ENCODE data around the gene ARHGEF40. TPM values are rescaled to one million over a fixed set of nuclear protein-coding genes. Genes with fewer than 3 reads are reported as not detected.

The ARHGEF40 gene
- total and polyA plus RNA-seq, 10 of the 15 experiments (the other 5 are each of a cell fraction or from before 2014, with no cell fraction given), result 0.03 to 0.31 (median 0.08) TPM; not detected in 2

GRCh38 chr14:21033133-21033698, 36.9 kb upstream of the ARHGEF40 start:
- Histone ChIP-seq H4K20me1 (ENCODE audit: control insufficient read depth, insufficient read depth) (no peaks in the 10 kb centered on the region), H3K36me3 (ENCODE audit: control insufficient read depth in 2 of 2, insufficient read depth in 2 of 2, low read length in 1 of 2) (no peaks in the 10 kb centered on the region), H3K9ac (ENCODE audit: control insufficient read depth, insufficient read depth, low read length) (no peak overlapping the region), H3K4me1 (ENCODE audit: control insufficient read depth, insufficient read depth, low read length) (peaks cover 8% of the 10 kb centered on the region), H3K27ac (ENCODE audit: control insufficient read depth, insufficient read depth) (no peak overlapping the region), H3K4me2 (ENCODE audit: control insufficient read depth, insufficient read depth) (no peak overlapping the region), H3K79me2 (ENCODE audit: control insufficient read depth, insufficient read depth, low read length) (no peaks in the 10 kb centered on the region), H2AFZ (ENCODE audit: control insufficient read depth, low read depth, low read length) (no peak overlapping the region), H3K27me3 (replicated peaks in 1 of 2; ENCODE audit: control insufficient read depth in 2 of 2, insufficient read depth in 2 of 2, low read length in 1 of 2) (peaks cover 0 to 9% of the 10 kb centered on the region in 2 experiments; a peak in 2 of 4 replicates), H3K9me3 (replicated peaks; ENCODE audit: control insufficient read depth, insufficient read depth, low read length) (no peaks in the 10 kb centered on the region), H3K4me3 (no peak overlapping the region)
- ATAC-seq (no peak), DNase-seq (ENCODE audit: low read depth, low spot score) (no peak), FAIRE-seq (no peak)
- intact Hi-C loops (cut with micrococcal nuclease; ENCODE audit: unreplicated experiment) (no loop called here), in situ Hi-C loops (cut with MboI) (no loop called here)
- no TSS peak for BruUV-seq (replicated peaks)
- ChIA-PET RAD21 (ENCODE audit: unreplicated experiment) (interaction anchor here (1.5 kb wide), 1 partner anchor 19 kb away, joined by 3 read pairs; no protein-coding TSS in a partner anchor), SMC1A (ENCODE audit: uncharacterized antibody, unreplicated experiment) (no interaction called here), CTCF (interaction anchor here (1.3 to 3.2 kb wide), 4 partner anchors 18 to 72 kb away, joined by 4 to 12 read pairs (median 8); no protein-coding TSS in a partner anchor), POLR2A (no interaction called here)
- 13% methylated on average over 4 of the region's 4 CpGs for WGBS (ENCODE audit: insufficient coverage, insufficient replicate concordance, low lambda C conversion rate, missing lambda C conversion rate)
- TF ChIP-seq BCL3 (IDR thresholded peaks at IDR 0.05; ENCODE audit: borderline replicate concordance, insufficient read depth, low read depth, low read length, poor library complexity, severe bottlenecking) (no peak), MYC (IDR thresholded peaks at IDR 0.05; ENCODE audit: insufficient read depth, insufficient read length, insufficient replicate concordance, low read length, severe bottlenecking) (no peak), CHD4 (IDR thresholded peaks at IDR 0.05) (no peak), WRNIP1 (IDR thresholded peaks at IDR 0.05; ENCODE audit: borderline replicate concordance, low read depth, low read length) (no peak), HSF1 (IDR thresholded peaks at IDR 0.05; ENCODE audit: low read depth, low read length) (no peak), ZNF274 (IDR thresholded peaks at IDR 0.05; ENCODE audit: insufficient read depth, insufficient read length) (no peak), IKZF1 (conservative IDR thresholded peaks at IDR 0.05) (no peak), ZNF207 (IDR thresholded peaks at IDR 0.05; ENCODE audit: borderline replicate concordance) (no peak), CUX1 (IDR thresholded peaks at IDR 0.05; ENCODE audit: insufficient replicate concordance, low read depth, low read length) (no peak), SMC3 (IDR thresholded peaks at IDR 0.05; ENCODE audit: borderline replicate concordance, low read length) (no peak), MEF2A (IDR thresholded peaks at IDR 0.05; ENCODE audit: insufficient read depth, low read depth, low read length) (no peak), ATF2 (IDR thresholded peaks at IDR 0.05; ENCODE audit: low read length) (no peak), JUNB (IDR thresholded peaks at IDR 0.05) (no peak), RCOR1 (conservative IDR thresholded peaks at IDR 0.05; ENCODE audit: low read depth, low read length) (no peak), PML (IDR thresholded peaks at IDR 0.05; ENCODE audit: low read length) (no peak)

All from GM12878 (cell line).